HG02759 (cell line): ENCODE results near the gene ZNF518B.
A peak's percentile ranks its signal among the peaks of the same experiment; 100 is the strongest.
"Not testable (repeated sequence)": the region's sequence is repeated elsewhere in the genome, so short reads cannot be mapped to it uniquely, and the experiment has no call there.

Source experiments
- ATAC-seq: cut with Tn5 transposase; IDR thresholded peaks from one replicate; pipeline ENCODE4 v1.9.1; 2021; ENCODE audit warnings: mild to moderate bottlenecking, moderate library complexity; ENCODE audit not compliant: unreplicated experiment

Gene ZNF518B

GRCh38 chr4:10456595-10457254, 501 bp downstream of the ZNF518B start:
- peak; percentile 64 for ATAC-seq

GRCh38 chr4:10456260-10456594, 999 bp downstream of the ZNF518B start:
- ATAC-seq: no peak

- ATAC-seq: no peak
Measured at GRCh38 chr4:10455133-10455532, 2.1 kb downstream of the ZNF518B start.

- ATAC-seq: no peak
Measured at GRCh38 chr4:10454726-10455125, 2.5 kb downstream of the ZNF518B start.

GRCh38 chr4:10454121-10454520, 3.1 kb downstream of the ZNF518B start:
- no peak for ATAC-seq

- ATAC-seq: no peak
Measured at GRCh38 chr4:10448991-10449390, 8.2 kb downstream of the ZNF518B start.

GRCh38 chr4:10442976-10443375, 14.2 kb downstream of the ZNF518B start:
- ATAC-seq: no peak

- no peak for ATAC-seq
Measured at GRCh38 chr4:10441512-10441911, 15.7 kb downstream of the ZNF518B start.

GRCh38 chr4:10438924-10439323, 18.3 kb downstream of the ZNF518B start:
- no peak for ATAC-seq

GRCh38 chr4:10437735-10438134, 19.5 kb downstream of the ZNF518B start:
- ATAC-seq: no peak

GRCh38 chr4:10427680-10428079, 29.5 kb downstream of the ZNF518B start:
- ATAC-seq: not testable (repeated sequence)

- ATAC-seq: no peak
Measured at GRCh38 chr4:10421344-10422055, 35.7 kb downstream of the ZNF518B start.

- ATAC-seq: no peak
Measured at GRCh38 chr4:10417740-10418139, 39.5 kb downstream of the ZNF518B start.

- ATAC-seq: no peak
Measured at GRCh38 chr4:10416441-10416840, 40.8 kb downstream of the ZNF518B start.

- peak; percentile 93 for ATAC-seq
Measured at GRCh38 chr4:10413177-10413576, 44.0 kb downstream of the ZNF518B start.

GRCh38 chr4:10405672-10406071, 51.6 kb downstream of the ZNF518B start:
- no peak for ATAC-seq

GRCh38 chr4:10403633-10404445, 53.4 kb downstream of the ZNF518B start:
- ATAC-seq: no peak

- ATAC-seq: no peak
Measured at GRCh38 chr4:10395971-10396580, 61.1 kb downstream of the ZNF518B start.
